Esophagus squamous epithelium (tissue), 4 donors: ENCODE data around the gene UBE2D1.

Experiments used
- CTCF ChIP-seq, 6 experiments: fragments of 450-650 bp in 4 of 6; fragments of 200-600 bp in 2 of 6; sonication (generic) in 2 of 6; IDR thresholded peaks; one replicate each; pipeline ENCODE4 v1.5.1; 2016 to 2019; ENCODE audit warnings: antibody characterized with exemption in 6 of 6, mild to moderate bottlenecking in 4 of 6, moderate library complexity in 4 of 6
- POLR2A ChIP-seq, 4 donors: fragments of 450-650 bp; IDR thresholded peaks; one replicate each; pipeline ENCODE4 v1.6.1; 2017; ENCODE audit warnings: antibody characterized with exemption in 4 of 4, mild to moderate bottlenecking in 4 of 4, moderate library complexity in 3 of 4

DNA sequence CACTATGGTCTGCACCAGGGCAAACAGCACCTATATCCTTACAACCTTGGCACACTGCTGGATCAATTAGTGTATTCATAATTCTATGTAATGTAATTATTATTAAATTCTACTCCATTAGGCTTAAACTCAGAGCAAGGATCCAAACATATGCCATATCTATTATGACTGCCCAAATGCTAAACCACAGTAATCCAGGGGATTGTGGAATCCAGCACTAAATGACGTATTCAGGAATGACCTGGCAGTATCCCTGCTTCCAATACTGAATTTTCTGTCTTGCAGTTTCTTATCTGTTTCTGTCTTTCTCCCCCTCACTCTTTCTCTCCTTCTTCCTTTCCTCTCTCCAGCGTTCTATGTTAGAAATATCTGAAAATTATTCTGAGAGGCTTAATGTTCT is 16.5 kb upstream of the UBE2D1 start:
- TF ChIP-seq CTCF (IDR thresholded peaks at IDR 0.05): no peak
- TF ChIP-seq POLR2A (IDR thresholded peaks at IDR 0.05): no peak
